Stomach (tissue), 9 donors: ENCODE data around the gene IP6K3. TPM values are rescaled to one million over a fixed set of nuclear protein-coding genes. Genes with fewer than 3 reads are reported as not detected.

Experiments used
- DNase-seq, 2 donors: peaks; one replicate each; pipeline versions ENCODE4 v3.0.0 to v3.0.0-alpha.2; 2013 to 2019
- H3K27ac ChIP-seq, 5 donors: fragments of 200-600 bp in 4 of 5; sonication (generic) in 4 of 5; one replicate each; pipeline ENCODE4 v1.5.1; 2013 to 2019; ENCODE audit warnings: mild to moderate bottlenecking in 1 of 5, moderate library complexity in 1 of 5
- H3K27me3 ChIP-seq, 3 donors: fragments of 200-600 bp; sonication (generic); one replicate each; pipeline ENCODE4 v1.5.1; 2017 to 2019; ENCODE audit warnings: mixed run types in 1 of 3
- H3K36me3 ChIP-seq, 4 donors: fragments of 200-600 bp; sonication (generic); 1 replicate in 3 of 4; 2 replicates in 1 of 4; pipeline ENCODE4 v1.5.1; 2016 to 2019
- H3K4me1 ChIP-seq, 4 donors: fragments of 200-600 bp; sonication (generic); one replicate each; pipeline ENCODE4 v1.5.1; 2016 to 2019
- H3K4me3 ChIP-seq, 4 donors: fragments of 200-600 bp; sonication (generic) in 3 of 4; one replicate each; pipeline ENCODE4 v1.5.1; 2016 to 2019; ENCODE audit warnings: mild to moderate bottlenecking in 1 of 4
- H3K9me3 ChIP-seq, 4 donors: fragments of 200-600 bp; sonication (generic); one replicate each; pipeline ENCODE4 v1.5.1; 2016 to 2019
- EP300 ChIP-seq: sonication (generic); formaldehyde crosslinking; IDR thresholded peaks from one replicate; pipeline ENCODE4 v1.6.1; 2017; ENCODE audit warnings: antibody characterized with exemption
- POLR2A ChIP-seq, 4 donors: fragments of 450-650 bp; IDR thresholded peaks; one replicate each; pipeline ENCODE4 v1.6.1; 2016; ENCODE audit warnings: antibody characterized with exemption in 4 of 4, control low read depth in 2 of 4, mild to moderate bottlenecking in 1 of 4, moderate library complexity in 1 of 4
- POLR2AphosphoS5 ChIP-seq, 3 donors: sonication (generic); formaldehyde crosslinking; IDR thresholded peaks; one replicate each; pipeline ENCODE4 v1.6.1; 2016; ENCODE audit warnings: antibody characterized with exemption in 3 of 3
- WGBS, 5 donors: extraction: QIAGEN DNeasy Blood & Tissue Kit in 3 of 5; methylation state at CpG; one replicate each; pipeline versions ENCODE4 v1.1.5 to v1.1.7; 2013 to 2018; 5-methylcytosine and 5-hydroxymethylcytosine counted together
- intact Hi-C: fragments of 100-400 bp; cut with DNase I; formaldehyde crosslinking; loops from one replicate; pipeline ENCODE4 v1.15.1; 2023; ENCODE audit warnings: low total_unique reads
- polyA plus RNA-seq, 3 donors: library from polyadenylated mRNA; stranded (reverse); fragments of 200-250 nt; gene quantifications; one replicate each; pipeline ENCODE4 v1.2.3, GENCODE V29; 2013
- total RNA-seq, 5 donors: library from RNA; depleted of rRNA; stranded (reverse); fragments of >200 nt; gene quantifications; one replicate each; pipeline versions ENCODE4 v1.1.0 to v1.2.3, GENCODE V29; 2014 to 2016
- TF ChIP-seq, protein P1 (sequence below), 7 experiments: fragments of 450-650 bp in 4 of 7; fragments of 200-600 bp in 3 of 7; sonication (generic) in 3 of 7; IDR thresholded peaks; one replicate each; pipeline ENCODE4 v1.5.1; 2016 to 2019; ENCODE audit warnings: antibody characterized with exemption in 7 of 7, control low read depth in 2 of 7, mild to moderate bottlenecking in 1 of 7
- donor health status: healthy with polysubstance abuse.
- donor health status: Bipolar disorder and iron deficiency.
- donor health status: healthy.

The IP6K3 gene
- total and polyA plus RNA-seq, 8 donors, result 0.58 to 73.5 (median 1.9) TPM; not detected in 2

DNA sequence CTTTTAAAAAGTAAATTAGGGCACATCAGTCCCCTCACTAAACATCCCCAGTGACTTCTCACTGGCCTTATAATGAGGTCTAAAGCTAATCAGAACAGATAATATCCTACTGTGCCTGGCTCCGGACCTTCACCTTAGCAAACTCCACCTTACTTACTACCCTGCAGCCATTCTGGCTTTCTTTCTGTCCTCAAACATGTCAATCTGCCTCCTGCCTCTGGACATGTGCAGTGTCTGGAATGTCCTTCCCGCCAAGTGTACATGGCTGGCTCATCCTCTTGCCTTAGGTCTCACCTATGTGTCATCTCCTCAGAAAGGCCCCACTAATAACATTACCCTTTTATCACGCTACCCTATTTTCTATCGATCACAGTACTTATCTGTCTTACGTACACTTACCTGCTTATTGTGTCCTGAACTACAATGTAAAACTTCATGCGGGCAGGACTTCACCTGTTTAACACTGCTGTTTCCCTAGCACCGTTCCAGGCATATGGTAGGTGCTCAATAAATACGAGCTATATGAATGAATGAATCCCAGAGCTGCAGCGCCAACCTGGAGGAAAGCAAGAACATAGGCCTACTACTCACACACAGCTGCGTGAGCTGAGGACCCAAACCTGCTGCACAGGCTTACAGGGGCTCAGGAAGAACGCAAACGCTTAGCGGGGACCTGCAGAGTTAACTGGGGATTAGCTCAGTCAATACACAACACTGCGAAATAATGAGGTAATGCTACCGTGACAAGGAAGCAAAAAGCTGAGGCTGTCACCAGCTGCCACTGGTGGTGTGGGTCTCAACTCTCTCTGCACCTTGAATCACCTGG is 36.2 kb downstream of the IP6K3 start:
- H3K36me3 ChIP-seq, result peaks cover 3 to 40% (median 27%) of the 10 kb centered on the region in 4 donors
- intact Hi-C loops, result no loop called here
- peak overlapping the region in 4 of 5 donors; percentile 92 to 98 (median 98) for H3K27ac ChIP-seq
- TF ChIP-seq EP300 (no peak), POLR2A (IDR thresholded peaks at IDR 0.05) (no peak), POLR2AphosphoS5 (IDR thresholded peaks at IDR 0.05) (no peak)
- TF ChIP-seq, protein P1, sequence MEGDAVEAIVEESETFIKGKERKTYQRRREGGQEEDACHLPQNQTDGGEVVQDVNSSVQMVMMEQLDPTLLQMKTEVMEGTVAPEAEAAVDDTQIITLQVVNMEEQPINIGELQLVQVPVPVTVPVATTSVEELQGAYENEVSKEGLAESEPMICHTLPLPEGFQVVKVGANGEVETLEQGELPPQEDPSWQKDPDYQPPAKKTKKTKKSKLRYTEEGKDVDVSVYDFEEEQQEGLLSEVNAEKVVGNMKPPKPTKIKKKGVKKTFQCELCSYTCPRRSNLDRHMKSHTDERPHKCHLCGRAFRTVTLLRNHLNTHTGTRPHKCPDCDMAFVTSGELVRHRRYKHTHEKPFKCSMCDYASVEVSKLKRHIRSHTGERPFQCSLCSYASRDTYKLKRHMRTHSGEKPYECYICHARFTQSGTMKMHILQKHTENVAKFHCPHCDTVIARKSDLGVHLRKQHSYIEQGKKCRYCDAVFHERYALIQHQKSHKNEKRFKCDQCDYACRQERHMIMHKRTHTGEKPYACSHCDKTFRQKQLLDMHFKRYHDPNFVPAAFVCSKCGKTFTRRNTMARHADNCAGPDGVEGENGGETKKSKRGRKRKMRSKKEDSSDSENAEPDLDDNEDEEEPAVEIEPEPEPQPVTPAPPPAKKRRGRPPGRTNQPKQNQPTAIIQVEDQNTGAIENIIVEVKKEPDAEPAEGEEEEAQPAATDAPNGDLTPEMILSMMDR (IDR thresholded peaks at IDR 0.05), result no peak
- no peaks in the 10 kb centered on the region for H3K9me3 ChIP-seq
- WGBS, 5 donors, result 67 to 74% (median 67%) methylated on average over 15 of the region's 15 CpGs
- peak in 1 of 2 donors; percentile 58 for DNase-seq
- H3K4me3 ChIP-seq, result peak overlapping the region; percentile 65 to 93 (median 82)
- no peaks in the 10 kb centered on the region for H3K27me3 ChIP-seq
- peaks cover 18 to 37% (median 23%) of the 10 kb centered on the region in 4 donors for H3K4me1 ChIP-seq

DNA sequence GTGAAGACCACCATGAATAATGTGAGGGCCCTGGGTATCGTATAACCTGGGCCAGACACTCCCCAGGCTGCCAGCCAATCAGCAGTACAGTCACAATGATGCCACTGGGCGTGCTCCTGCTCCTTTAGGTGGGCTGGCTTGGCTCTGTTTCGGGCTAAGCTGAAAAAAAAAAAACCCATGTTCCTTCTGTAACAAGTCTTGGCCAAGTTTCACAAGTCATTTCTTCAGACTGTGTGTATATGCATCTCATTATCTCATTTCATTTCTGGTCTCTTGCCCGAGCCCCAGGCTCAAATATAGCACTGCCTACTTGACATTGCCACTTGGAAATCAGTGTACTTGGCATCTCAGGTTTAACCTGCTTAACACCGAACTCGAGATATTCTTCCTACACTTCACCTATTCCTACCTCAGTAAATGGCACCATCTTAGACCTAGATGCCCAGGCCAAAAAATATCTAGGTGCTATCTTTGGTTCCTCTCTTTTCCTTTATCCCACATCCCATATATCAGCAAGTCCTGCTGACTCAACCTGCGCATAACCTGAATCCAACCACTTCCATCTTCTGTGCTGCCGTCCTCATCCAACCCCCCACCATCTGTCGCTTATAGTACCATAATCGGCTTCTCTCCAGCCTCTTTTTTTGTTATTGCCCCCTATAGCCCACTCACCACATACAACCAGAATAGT is 37.0 kb downstream of the IP6K3 start:
- H3K36me3 ChIP-seq, result peaks cover 3 to 40% (median 27%) of the 10 kb centered on the region in 4 donors
- H3K9me3 ChIP-seq, result no peaks in the 10 kb centered on the region
- H3K27ac ChIP-seq, result no peak overlapping the region
- H3K4me3 ChIP-seq, result no peak overlapping the region
- peaks cover 18 to 34% (median 23%) of the 10 kb centered on the region in 4 donors for H3K4me1 ChIP-seq
- WGBS, 5 donors, result 80 to 88% (median 83%) methylated on average over 10 of the region's 10 CpGs
- TF ChIP-seq, protein P1 (IDR thresholded peaks at IDR 0.05), result no peak
- TF ChIP-seq POLR2AphosphoS5 (IDR thresholded peaks at IDR 0.05), result no peak
- TF ChIP-seq POLR2A (IDR thresholded peaks at IDR 0.05), result no peak
- TF ChIP-seq EP300, result no peak
- no peak for DNase-seq
- intact Hi-C loops, result no loop called here
- no peaks in the 10 kb centered on the region for H3K27me3 ChIP-seq

DNA sequence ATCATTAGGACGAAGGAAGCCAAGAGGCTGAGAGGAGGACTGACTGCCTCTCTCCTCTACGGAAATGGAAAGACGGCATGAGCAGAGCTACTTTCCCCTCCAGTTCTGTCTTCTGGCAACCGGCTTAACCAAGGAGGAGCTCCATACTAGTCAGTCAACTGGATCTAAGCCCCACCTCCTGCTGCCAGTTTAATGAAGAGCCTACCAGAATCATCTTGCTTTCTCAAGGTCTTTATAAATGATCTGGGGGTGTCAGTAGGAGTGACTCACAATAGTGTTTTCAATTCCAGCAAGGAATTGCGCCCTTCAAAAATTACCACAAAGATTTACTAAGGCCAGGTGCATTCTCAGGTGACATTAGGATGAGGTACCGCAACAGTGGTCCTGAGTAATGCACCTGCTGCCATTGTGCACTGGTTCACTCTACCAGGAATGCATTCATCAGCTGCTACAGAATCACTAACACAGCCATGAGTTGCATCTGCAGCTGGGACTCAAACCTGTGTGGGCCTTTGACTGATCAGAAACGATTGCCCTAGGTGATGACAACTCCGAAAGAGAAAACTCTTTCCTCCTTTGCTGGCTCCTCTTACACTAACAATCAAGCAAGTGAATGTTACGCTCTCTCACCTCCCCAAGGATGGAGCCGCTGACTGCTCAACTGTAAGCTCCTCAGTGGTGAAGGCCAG is 38.0 kb downstream of the IP6K3 start:
- Histone ChIP-seq H3K27ac (no peak overlapping the region), H3K27me3 (no peaks in the 10 kb centered on the region), H3K4me3 (no peak overlapping the region), H3K36me3 (peaks cover 3 to 40% (median 31%) of the 10 kb centered on the region in 4 donors), H3K9me3 (no peaks in the 10 kb centered on the region), H3K4me1 (peaks cover 18 to 34% (median 23%) of the 10 kb centered on the region in 4 donors)
- no peak for DNase-seq
- TF ChIP-seq, protein P1 (IDR thresholded peaks at IDR 0.05), result no peak
- TF ChIP-seq POLR2AphosphoS5 (IDR thresholded peaks at IDR 0.05) (no peak), POLR2A (IDR thresholded peaks at IDR 0.05) (no peak), EP300 (no peak)
- intact Hi-C loops, result no loop called here
- WGBS, 5 donors, result 91 to 94% (median 94%) methylated on average over 10 of the region's 10 CpGs

DNA sequence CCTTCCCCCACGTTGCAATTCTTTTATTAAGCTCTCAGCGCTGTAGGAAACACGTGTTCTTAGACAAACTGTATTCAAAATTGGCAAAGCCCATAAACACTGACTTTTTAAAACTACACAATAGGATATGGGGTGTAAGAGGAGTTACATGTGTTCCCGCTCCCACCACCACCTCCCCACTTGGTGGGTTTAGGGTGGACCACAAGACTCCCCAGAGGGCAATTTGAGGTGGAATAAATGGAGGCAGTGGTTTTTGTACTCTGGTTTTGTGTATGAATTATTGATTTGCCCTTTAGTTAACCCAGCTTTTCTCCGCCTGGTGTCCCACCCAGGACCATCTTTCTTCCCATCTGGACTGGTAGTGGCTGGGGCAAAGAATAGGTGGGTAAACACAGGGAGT is 38.9 kb downstream of the IP6K3 start:
- Histone ChIP-seq H3K4me3 (no peak overlapping the region), H3K36me3 (peaks cover 3 to 40% (median 31%) of the 10 kb centered on the region in 4 donors), H3K9me3 (no peaks in the 10 kb centered on the region), H3K27ac (no peak overlapping the region), H3K4me1 (peaks cover 18 to 34% (median 23%) of the 10 kb centered on the region in 4 donors), H3K27me3 (no peaks in the 10 kb centered on the region)
- DNase-seq, result no peak
- WGBS, 5 donors, result 83 to 94% (median 91%) methylated on average over 5 of the region's 5 CpGs
- TF ChIP-seq POLR2AphosphoS5 (IDR thresholded peaks at IDR 0.05), result no peak
- TF ChIP-seq, protein P1 (IDR thresholded peaks at IDR 0.05), result no peak
- no peak for TF ChIP-seq POLR2A (IDR thresholded peaks at IDR 0.05)
- TF ChIP-seq EP300, result no peak
- intact Hi-C loops, result no loop called here
